HG03280 (cell line): ENCODE measurements around the gene FIBIN.
"Not testable (repeated sequence)": the region's sequence is repeated elsewhere in the genome, so short reads cannot be mapped to it uniquely, and the experiment has no call there.

Source experiments
- ATAC-seq: cut with Tn5 transposase; IDR thresholded peaks from one replicate; pipeline ENCODE4 v1.9.1; 2021; ENCODE audit warnings: mild to moderate bottlenecking, moderate library complexity; ENCODE audit not compliant: unreplicated experiment

FIBIN gene

GRCh38 chr11:26976389-26976788, 17.5 kb upstream of the FIBIN start:
- no peak for ATAC-seq

DNA sequence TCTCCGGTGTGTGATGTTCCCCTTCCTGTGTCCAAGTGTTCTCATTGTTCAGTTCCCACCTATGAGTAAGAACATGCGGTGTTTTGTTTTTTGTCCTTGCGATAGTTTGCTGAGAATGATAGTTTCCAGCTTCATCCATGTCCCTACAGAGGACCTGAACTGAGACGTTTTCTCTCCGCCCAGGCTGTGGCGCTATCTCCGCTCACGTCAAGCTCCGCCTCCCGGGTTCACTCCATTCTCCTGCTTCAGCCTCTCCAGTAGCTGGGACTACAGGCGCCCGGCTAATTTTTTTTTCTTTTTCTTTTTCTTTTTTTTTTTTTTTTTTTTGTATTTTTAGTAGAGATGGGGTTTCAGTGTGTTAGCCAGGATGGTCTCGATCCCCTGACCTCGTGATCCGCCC, 16.7 kb upstream of the FIBIN start:
- ATAC-seq: not testable (repeated sequence)

DNA sequence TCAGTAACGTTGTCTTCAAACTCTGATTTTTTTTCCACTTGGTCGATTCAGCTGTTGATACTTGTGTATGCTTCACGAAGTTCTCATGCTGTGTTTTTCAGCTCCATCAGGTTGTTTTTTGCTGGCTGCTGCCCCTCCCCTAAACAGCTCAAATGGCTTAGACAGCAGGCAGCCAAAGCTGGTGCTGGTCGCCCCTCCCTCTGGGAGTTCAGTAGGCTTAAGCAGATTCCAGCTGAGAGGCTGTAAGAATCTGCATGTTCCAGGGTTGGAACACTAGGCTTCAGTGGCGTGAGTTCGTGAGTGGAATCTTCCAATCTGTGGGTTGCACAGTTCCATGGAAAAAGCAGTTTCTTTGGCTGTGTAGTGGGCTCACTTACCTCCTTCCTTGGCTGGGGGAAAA, 10.3 kb upstream of the FIBIN start:
- ATAC-seq: no peak

DNA sequence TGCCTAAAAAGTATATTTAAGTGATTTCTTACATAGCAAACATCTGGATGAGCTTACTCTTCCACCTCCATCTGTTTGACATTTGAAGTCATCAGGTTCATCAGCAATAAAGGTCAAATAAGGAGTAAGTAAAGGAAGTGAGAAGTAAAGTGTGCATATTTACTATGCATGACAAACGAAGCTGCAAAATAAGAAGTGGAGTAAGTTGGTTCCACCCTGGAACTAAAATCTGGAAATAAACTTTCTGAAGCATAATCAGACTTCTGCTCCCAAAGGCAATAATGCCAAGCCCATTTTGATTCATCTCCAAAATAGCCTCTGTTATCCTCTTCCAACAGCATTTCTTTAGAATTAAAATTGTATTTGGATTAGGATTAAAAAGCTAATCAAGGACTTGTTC, 8.4 kb upstream of the FIBIN start:
- no peak for ATAC-seq

GRCh38 chr11:26985943-26986342, 8.0 kb upstream of the FIBIN start:
- no peak for ATAC-seq

- ATAC-seq: no peak
Observed at GRCh38 chr11:26987272-26987671, 6.6 kb upstream of the FIBIN start.

DNA sequence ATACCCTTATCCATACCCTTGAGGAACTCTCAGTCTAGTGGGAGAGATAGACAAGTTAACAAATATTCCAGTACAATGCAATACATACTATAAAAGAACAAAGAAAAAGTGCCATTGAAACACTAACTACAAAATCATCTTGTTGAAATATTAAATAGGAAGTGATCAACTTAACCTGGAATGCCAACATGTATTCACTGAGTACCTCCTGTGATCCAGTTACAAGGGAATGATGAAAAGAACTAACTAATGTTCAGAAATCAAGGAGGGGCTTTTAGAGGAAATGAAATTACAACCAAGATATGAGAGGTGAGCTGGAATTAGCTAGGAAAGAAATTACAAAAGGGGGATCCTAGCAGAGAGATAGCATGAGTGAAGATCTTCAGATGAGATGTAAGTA, 6.2 kb upstream of the FIBIN start:
- no peak for ATAC-seq

DNA sequence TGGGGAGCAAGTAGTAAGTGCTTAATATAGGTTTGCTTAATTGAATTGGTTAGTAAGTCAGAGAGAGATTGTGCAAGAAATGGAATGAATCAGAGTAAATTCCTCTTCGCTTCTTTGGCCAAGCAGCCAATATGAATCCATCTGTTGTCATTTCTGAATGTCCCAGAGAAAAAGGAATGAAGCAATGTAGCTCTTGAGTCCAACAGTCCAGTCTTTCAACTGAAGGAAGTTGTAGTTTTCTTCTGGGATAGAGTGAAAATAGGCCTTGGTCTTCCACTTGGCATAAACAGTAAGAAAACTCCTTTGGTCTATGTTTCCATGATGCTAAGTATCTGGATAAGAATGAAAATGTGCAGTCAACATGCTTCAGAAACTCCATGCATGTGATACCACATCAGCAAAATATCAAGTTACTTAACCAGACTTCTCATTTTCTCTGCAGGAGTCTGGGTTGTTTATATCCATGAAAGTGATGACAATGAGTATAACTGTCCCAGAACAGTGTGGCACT, 1.8 kb upstream of the FIBIN start:
- no peak for ATAC-seq

DNA sequence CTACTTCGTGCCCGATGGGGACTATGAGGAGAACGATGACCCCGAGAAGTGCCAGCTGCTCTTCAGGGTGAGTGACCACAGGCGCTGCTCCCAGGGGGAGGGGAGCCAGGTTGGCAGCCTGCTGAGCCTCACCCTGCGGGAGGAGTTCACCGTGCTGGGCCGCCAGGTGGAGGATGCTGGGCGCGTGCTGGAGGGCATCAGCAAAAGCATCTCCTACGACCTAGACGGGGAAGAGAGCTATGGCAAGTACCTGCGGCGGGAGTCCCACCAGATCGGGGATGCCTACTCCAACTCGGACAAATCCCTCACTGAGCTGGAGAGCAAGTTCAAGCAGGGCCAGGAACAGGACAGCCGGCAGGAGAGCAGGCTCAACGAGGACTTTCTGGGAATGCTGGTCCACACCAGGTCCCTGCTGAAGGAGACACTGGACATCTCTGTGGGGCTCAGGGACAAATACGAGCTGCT, 751 bp downstream of the FIBIN start:
- no peak for ATAC-seq

DNA sequence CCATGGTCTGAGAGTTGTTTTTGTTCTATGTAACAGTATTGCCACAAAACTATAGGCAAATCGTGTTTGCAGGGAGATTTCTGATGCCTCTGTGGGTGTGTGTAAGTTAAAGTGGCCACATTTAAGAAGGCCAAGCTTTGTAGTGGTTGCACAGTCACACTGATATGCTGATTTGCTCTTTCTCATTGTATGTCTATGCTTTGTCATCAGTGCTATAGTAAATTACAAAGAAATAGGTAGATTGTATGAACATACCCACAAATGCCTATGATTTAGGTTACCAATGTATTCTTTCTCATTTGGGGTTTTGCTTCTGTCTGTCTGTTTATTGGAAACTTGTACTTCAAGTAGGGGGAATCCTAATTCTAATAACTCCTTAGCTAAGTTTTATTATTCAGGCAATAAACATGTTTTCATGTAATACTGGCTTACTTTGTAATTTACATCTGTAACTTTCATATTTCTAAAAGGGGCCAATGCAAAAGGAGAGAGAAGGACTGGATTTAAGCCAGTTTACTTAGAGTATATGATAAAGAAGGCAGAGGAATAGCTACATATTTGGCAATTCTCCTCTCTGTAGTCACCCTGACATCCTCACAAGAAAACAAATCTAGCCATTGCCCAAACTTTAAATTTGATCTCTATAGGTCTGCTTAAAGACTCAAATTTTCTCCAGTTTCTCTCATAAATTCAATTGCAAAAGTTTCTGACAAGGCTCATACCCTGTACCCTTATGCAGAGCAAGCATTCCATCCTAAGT, 2.0 kb downstream of the FIBIN start:
- ATAC-seq: no peak

- no peak for ATAC-seq
Observed at GRCh38 chr11:26997378-26997777, 3.5 kb downstream of the FIBIN start.

DNA sequence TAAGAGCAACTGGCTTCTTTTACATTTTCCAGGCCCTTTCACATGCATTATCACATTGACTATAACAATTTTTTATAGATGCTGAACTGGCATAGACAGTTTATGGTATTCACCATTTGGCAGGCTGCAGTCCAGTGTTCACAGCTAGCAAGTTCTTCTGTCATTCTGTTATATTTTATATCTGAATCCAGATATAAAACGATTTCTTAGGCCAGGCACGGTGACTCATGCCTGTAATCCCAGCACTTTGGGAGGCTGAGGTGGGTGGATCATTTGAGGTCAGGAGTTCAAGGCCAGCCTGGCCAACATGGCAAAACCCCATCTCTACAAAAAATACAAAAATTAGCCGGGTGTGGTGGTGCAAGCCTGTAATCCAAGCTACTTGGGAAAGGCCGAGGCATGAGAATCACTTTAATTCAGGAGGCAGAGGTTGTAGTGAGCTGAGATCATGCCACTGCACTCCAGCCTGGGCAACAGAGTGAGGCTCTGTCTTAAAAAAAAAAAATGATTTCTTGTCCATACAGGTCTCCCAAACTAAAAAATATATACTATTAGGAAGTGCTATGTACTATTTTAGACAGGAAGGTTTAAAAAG, 7.3 kb downstream of the FIBIN start:
- ATAC-seq: not testable (repeated sequence)

DNA sequence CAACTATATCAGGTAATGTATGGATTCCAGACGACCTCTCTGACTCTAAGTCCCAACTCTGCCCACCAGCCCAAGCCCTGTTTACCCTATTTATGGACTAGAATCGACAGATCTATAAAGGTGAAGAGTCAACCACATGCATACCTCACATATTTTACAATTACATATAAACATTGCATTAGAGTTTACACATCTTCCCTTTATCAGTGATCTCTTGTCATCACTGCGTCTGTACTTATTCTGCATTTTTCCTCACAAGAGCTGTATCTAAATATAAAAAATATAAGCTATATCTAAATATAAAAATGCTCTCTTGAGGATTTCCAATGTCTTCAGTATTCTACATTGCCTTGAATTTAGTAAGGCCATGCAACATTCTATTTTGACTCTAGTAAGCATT, 8.5 kb downstream of the FIBIN start:
- no peak for ATAC-seq

DNA sequence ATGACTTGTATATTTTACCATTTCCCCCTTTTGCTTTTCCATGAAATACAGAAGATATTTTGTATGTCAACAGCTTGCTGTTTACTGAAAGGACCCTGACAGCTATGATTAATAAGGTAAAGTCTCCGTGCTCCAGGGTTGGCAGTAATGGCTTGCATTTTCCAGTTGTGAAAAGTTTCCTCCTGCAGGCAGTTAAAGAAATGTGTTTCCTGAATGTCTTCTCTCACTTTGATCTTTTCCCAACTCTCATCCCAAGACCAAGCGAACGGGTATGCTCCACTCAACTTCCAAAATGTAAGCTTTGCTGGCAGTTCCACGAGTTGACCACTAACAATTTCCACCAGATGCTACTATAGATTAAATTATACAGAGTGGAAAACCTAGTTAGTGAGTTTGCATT, 8.9 kb downstream of the FIBIN start:
- ATAC-seq: no peak

GRCh38 chr11:27004103-27004502, 10.2 kb downstream of the FIBIN start:
- no peak for ATAC-seq

- no peak for ATAC-seq
Observed at GRCh38 chr11:27008811-27009535, 15.1 kb downstream of the FIBIN start.

DNA sequence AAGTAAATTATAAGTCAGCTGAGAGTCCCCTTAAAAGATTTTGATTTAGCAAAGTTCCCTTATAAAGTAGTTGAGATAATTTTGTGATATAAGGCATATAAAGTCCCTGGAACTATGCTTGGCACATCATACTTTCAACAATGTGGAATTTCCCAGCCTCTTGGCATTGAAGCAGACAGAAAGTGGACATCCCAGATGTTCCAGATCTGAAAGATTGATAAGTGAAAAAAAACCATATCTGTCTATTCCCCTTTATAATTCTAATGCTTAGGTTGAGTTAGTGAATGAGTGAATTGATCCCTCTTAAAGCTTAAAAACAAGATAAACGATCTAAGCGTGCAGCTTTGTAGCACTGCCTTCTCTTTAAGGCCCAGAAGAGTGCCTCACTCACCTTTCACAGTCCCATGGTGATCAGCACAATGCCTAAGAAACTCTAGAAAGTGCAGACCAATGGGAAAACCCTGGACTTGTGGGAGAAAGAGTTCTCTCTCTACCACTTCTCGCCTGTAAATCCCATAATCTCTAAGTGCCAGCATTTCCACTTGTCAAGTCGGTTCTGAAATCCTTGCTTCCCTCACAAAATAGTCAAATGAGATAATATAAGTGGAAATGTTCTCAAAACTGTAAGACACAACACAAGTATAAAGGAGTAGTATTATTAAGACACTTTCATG, 17.8 kb downstream of the FIBIN start:
- ATAC-seq: no peak

GRCh38 chr11:27012234-27012921, 18.5 kb downstream of the FIBIN start:
- no peak for ATAC-seq

GRCh38 chr11:27013781-27014361, 20.0 kb downstream of the FIBIN start:
- no peak for ATAC-seq

DNA sequence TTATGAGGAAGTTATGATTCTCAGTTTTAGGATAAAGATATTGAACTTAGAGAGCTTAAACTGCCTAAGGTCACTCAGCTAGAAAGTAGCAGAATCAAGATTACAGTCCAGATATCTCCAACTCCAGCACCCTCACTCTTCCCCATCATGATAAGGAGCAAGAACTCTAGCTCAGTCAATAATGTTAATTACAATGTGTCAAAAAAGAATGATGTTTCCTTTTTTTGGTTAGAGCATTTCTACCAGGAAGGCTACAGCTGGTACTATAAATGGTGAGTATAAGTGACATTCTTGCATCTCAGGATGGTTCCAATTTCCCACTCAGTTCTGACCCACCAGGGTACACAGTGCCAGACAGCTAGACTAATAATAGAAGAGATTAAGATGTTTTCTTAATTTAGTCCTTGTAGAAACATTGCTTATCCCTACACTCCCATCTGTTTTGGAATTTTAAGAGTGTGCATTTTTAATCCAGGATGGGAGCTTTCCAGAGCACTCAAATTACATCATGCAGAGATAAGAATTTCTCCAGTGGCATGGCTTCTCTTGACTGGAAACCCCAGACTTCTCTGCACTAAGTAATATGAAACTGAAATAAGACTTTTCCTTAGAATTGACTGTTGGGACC, 25.1 kb downstream of the FIBIN start:
- no peak for ATAC-seq
